ENCODE results near the gene MAP3K20.
"Not testable (repeated sequence)": the region's sequence is repeated elsewhere in the genome, so short reads cannot be mapped to it uniquely, and the experiment has no call there.

Gene MAP3K20

GRCh38 chr2:173286153-173286809 is 210.6 kb downstream of the MAP3K20 start:
- no peak for DNase-seq

GRCh38 chr2:173287594-173287993 is 211.9 kb downstream of the MAP3K20 start:
- no peak for DNase-seq

DNA sequence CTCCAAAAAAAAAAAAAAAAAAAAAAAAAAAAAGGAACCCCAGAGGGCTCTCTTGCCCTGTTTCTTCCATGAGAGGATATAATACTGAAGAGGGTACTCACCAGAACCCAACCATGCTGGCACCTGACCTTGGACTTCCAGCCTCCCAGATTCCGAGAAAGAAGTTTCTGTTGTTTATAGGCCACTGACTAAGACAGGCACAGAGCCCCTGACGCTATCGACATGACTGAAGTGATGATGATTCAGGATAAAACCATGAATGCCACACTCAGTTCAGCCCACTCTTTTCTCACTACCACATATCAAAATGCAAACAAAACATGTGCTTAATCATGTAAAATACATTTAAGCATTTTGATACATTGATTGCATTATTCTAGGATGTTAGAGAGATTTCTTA is 212.9 kb downstream of the MAP3K20 start:
- no peak for DNase-seq

DNA sequence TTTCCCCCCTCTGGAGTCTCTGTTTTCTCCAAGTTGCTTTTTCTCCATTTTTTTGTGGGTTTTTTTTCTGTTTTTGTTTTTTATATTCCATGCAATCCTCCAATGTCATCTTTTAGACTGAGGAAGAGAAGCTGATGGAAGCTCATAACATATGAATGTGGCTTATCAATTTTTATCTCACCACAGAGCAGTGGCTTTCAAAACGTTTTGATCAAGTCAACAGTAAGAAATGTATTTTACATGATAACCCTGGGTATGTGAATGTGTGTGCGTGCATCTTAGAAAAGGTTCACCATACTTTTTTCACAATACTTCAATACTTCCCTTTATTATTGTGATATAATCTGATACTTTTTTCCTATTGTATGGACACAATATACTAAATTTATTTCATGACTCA is 214.4 kb downstream of the MAP3K20 start:
- no peak for DNase-seq

DNA sequence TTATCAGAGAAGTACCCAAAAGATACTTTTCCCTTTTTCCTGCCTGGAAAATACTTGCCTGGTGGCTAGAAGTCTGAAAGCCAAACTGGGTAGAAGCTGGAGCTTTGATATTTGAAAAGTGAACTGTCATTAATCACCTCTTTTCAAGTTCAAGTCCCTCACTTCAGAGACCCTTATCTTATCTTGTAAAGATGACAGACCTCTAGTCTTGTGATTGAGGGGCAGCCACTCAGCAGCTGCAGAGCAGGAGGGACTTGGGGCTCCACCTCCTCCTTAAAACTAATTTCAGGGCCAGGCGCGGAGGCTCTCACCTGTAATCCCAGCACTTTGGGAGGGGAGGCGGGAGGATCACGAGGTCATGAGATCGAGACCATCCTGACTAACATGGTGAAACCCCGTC is 214.9 kb downstream of the MAP3K20 start:
- DNase-seq = no peak

DNA sequence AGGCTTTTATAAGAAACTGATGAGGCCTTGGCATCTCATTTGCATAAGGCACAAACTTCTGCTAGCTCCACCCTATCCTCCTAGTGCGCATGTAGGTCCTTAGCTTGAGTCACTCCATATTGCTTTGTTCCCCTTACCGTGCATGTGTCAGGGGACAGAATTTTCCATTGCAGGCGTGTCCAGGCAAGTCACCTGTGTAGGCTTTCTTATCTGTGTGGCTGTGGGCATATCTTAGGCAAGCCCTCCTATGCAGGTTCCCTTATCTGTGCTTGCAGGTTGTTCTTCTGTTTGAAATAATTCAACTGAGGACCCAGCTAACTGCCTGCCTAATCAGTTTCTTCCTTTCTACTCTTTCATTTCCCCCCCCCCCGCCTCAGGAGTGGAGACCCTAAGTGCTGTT is 215.8 kb downstream of the MAP3K20 start:
- DNase-seq = no peak

DNA sequence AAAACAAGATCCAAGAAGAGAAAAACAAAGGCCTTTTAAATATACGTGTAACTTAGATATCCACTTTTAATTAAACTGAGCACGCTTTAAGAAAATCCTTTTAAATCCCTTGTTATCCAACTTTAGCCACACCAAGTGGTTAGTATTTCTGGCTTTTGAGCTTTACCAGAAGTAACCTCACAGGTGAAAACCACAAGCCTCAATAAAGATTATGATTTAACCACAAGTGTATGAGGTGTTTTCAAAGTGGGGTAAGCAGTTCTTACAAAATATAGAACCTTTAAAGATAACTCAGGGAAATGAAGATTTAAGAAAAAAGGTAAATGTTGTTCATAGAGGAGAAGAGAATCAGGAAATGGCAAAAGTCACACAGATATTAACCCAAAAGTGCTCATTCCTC is 220.6 kb downstream of the MAP3K20 start:
- no peak for DNase-seq

- DNase-seq = no peak
Observed at GRCh38 chr2:173298536-173299097, 223.0 kb downstream of the MAP3K20 start.

DNA sequence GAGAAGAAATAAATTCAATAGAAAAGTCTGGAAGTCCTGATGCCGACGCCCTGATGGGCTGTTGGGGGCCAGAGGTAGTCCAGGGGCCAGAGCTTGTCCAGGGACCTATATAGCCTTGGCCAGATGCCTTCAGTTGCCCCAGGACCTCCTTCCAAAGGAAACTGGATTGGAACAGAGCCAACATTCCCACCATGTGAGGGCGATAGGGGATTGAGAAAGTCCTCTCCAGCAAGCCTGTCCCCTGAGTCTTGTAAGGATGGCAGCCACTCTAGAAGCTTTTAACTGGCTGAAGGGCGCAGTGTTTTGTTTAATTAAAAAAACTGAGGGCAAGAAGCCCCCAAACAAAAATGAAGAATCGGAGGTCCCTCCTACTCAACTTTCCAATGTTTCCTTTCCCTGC is 224.1 kb downstream of the MAP3K20 start:
- no peak for DNase-seq

- DNase-seq = no peak
Observed at GRCh38 chr2:173300458-173300857, 224.8 kb downstream of the MAP3K20 start.

- not testable (repeated sequence) for DNase-seq
Observed at GRCh38 chr2:173301549-173301948, 225.9 kb downstream of the MAP3K20 start.

DNA sequence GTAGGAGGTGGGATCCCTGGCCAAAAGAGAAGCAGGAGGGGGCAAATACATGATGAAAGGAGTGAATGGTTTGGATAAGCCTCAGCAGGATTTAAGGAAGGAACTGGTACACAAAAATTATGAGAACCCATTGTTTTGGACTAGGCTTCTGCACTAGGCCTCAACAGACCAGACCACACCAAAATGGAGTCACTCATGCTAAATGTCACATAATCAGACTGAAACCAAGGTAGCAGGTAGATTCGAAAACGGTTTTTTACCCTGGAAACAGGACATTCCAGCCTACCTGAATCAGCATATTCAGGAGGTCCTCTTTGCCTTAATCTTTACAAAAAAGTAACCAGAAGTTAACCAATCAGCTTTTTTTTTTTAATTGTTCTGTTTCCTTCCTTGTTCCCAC is 229.7 kb downstream of the MAP3K20 start:
- no peak for DNase-seq

- no peak for DNase-seq
Observed at GRCh38 chr2:173307293-173307692, 231.6 kb downstream of the MAP3K20 start.

- DNase-seq = not testable (repeated sequence)
Observed at GRCh38 chr2:173309370-173309769, 233.7 kb downstream of the MAP3K20 start.

GRCh38 chr2:173311844-173312606 is 236.4 kb downstream of the MAP3K20 start:
- no peak for DNase-seq
